ENCODE measurements around the gene PPDPF. TPM values are rescaled to one million over a fixed set of nuclear protein-coding genes. Genes with fewer than 3 reads are reported as not detected.

The PPDPF gene
- total RNA-seq = 100 to 1,000 TPM; 431 to 529 TPM
- polyA plus RNA-seq (ENCODE audit: insufficient read depth, low read depth, low replicate concordance) = 207 TPM
- long read RNA-seq, donor 1, transcript PPDPF-202 (4 exons, 868 nt) = major isoform, 174 of 196 reads
- long read RNA-seq, donor 1, partial matches to known transcripts = 13 of 196 reads
- long read RNA-seq, donor 1, other reads (novel, unspliced or antisense) = 0 of 196 reads
- long read RNA-seq, donor 2, transcript PPDPF-202 (4 exons, 868 nt) = major isoform, 84 of 125 reads
- long read RNA-seq, donor 2, partial matches to known transcripts = 33 of 125 reads
- long read RNA-seq, donor 2, other reads (novel, unspliced or antisense) = 0 of 125 reads

DNA sequence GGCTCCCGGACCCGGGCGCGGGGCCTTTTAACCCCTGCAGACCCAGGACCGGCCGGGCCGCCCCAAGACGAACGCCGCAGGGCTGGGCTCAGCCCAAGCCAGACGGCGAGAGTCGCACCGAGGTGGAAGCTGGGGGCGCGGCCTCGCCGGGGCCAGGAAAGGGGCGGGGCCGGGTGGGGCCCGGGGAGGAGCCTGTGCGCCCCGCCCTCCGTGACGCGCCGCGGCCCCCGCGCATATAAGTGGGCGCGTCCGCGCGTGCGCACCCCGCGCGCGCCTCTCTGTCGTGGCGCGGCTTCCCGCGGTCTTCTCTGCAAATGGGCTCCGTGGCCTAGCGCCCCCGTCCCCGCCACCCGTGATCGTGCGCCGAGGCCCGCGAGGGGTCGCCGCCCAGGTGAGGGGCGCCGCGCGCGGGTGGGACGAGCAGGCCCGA, at the start of gene PPDPF:
TSS of gene PPDPF (plus strand) at position 262 of the 430 bp plus-strand sequence. CDS start 544 bp downstream, outside the sequence.
- Histone ChIP-seq H3K4me1 (peaks cover 18% of the 10 kb centered on the region), H3K27ac (peak within 1 kb of the TSS; percentile 82 to 91), H3K27me3 (no peaks in the 10 kb centered on the region), H3K4me3 (peak within 1 kb of the TSS; percentile 75 to 90), H3K9me3 (no peaks in the 10 kb centered on the region), H3K36me3 (ENCODE audit: low read depth, missing control alignments) (no peaks in the 10 kb centered on the region)
- intact Hi-C loops (cut with DNase I; ENCODE audit: low total_unique reads) = no loop called here
- WGBS, 2 donors = no CpG with 5 or more reads among the region's 64 CpGs
- peak; percentile 78 for TF ChIP-seq POLR2A (IDR thresholded peaks at IDR 0.05)
- TF ChIP-seq CTCF (IDR thresholded peaks at IDR 0.05) = no peak
- DNase-seq = peak; percentile 89

DNA sequence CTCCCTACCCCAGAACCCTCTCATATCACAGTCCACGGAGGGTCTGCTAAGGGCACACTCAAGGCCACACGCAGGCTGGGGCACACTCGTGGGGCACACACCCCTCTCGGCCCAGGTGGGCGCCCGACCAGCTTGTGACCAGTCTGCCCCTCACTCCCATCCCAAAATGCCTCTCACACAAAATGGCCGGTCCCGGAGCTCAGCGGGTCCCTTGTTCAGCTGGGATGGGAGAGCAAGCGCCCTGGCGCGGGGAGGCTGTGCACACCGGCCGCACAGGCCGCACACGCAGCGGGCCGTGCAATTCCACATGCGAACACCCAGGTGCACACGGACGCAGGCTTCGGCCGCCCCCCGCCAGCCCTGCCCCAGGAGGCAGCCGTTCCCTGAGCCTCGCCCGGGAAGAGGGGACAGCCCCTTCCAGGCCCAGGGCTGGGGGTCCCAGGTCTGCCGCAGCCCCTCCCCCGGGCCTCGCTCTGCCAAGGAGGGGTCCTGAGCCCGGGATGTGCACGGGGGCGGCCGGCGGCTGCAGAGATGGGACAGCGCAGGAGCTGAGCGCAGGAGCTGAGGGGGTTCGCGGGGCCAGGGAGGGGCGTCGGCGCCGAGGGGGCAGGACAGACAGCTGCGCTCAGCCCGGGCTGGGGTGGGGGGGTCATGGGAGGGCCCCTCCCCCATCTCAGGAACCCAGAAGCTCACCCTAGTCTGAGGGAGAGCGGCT, 49.4 kb upstream of the PPDPF start:
- TF ChIP-seq CTCF (IDR thresholded peaks at IDR 0.05) (no peak), POLR2A (IDR thresholded peaks at IDR 0.05) (no peak)
- peak overlapping the region; percentile 31 to 43 for H3K4me3 ChIP-seq
- H3K36me3 ChIP-seq (ENCODE audit: low read depth, missing control alignments) = no peaks in the 10 kb centered on the region
- no peak for DNase-seq
- H3K4me1 ChIP-seq = no peaks in the 10 kb centered on the region
- no peak overlapping the region for H3K27ac ChIP-seq
- H3K27me3 ChIP-seq = no peaks in the 10 kb centered on the region
- intact Hi-C loops (cut with DNase I; ENCODE audit: low total_unique reads) = no loop called here
- H3K9me3 ChIP-seq = no peaks in the 10 kb centered on the region
- WGBS, 2 donors = 10% methylated on average over 41 of the region's 46 CpGs; no CpG with 5 or more reads in 1 of the 2 donors

GRCh38 chr20:63471717-63471980, 48.9 kb upstream of the PPDPF start:
- Histone ChIP-seq H3K36me3 (ENCODE audit: low read depth, missing control alignments) (no peaks in the 10 kb centered on the region), H3K4me3 (peak overlapping the region; percentile 31 to 43), H3K4me1 (no peaks in the 10 kb centered on the region), H3K27ac (no peak overlapping the region), H3K9me3 (no peaks in the 10 kb centered on the region), H3K27me3 (no peaks in the 10 kb centered on the region)
- intact Hi-C loops (cut with DNase I; ENCODE audit: low total_unique reads) = no loop called here
- no peak for DNase-seq
- WGBS, 2 donors = 0% methylated on average over 18 of the region's 27 CpGs; no CpG with 5 or more reads in 1 of the 2 donors
- TF ChIP-seq POLR2A (IDR thresholded peaks at IDR 0.05) (no peak), CTCF (IDR thresholded peaks at IDR 0.05) (no peak)

- Histone ChIP-seq H3K4me3 (peak within 1 kb of the TSS; percentile 31 to 43), H3K36me3 (ENCODE audit: low read depth, missing control alignments) (no peaks in the 10 kb centered on the region), H3K4me1 (no peaks in the 10 kb centered on the region), H3K9me3 (no peaks in the 10 kb centered on the region), H3K27ac (no peak within 1 kb of the TSS), H3K27me3 (no peaks in the 10 kb centered on the region)
- intact Hi-C loops (cut with DNase I; ENCODE audit: low total_unique reads) = no loop called here
- 1% methylated on average over 97 of the region's 111 CpGs; no CpG with 5 or more reads in 1 of the 2 donors for WGBS, 2 donors
- TF ChIP-seq CTCF (IDR thresholded peaks at IDR 0.05) = no peak
- DNase-seq = no peak
Observed at GRCh38 chr20:63471981-63472831, 48.4 kb upstream of the PPDPF start, which contains the start of gene KCNQ2. KCNQ2 (minus strand) TSS chr20:63472655; CDS start chr20:63472463, 192 bp downstream.

Measured in testis (tissue), 5 donors.